Loucy (cell line): ENCODE results near the gene GPC1.

ENCODE experiments used
- CTCF ChIP-seq: fragments of 200-600 bp; sonication (generic); conservative IDR thresholded peaks from 2 replicates; pipeline ENCODE4 v1.5.1; 2014; ENCODE audit warnings: mild to moderate bottlenecking, antibody characterized with exemption, low read length
- EZH2phosphoT487 ChIP-seq: fragments of 200-600 bp; IDR thresholded peaks from 2 replicates; pipeline ENCODE4 v1.6.1; 2018; ENCODE audit warnings: antibody characterized with exemption, mild to moderate bottlenecking, moderate library complexity, borderline replicate concordance

GRCh38 chr2:240416821-240417220 is 18.6 kb upstream of the GPC1 start:
- TF ChIP-seq CTCF = no peak
- TF ChIP-seq EZH2phosphoT487 = no peak
